ENCODE measurements around the gene USP36. TPM values are rescaled to one million over a fixed set of nuclear protein-coding genes. Genes with fewer than 3 reads are reported as not detected.
"Not testable (repeated sequence)": the region's sequence is repeated elsewhere in the genome, so short reads cannot be mapped to it uniquely, and the experiment has no call there.

Gene USP36
- polyA plus RNA-seq, 1 experiment, result 18.3 TPM

- Histone ChIP-seq H3K27ac (ENCODE audit: low read depth, low read length) (no peak overlapping the region), H3K4me3 (ENCODE audit: low read depth, low read length) (peak overlapping the region; percentile 75), H3K27me3 (ENCODE audit: control insufficient read depth, insufficient read depth, low read length) (no peaks in the 10 kb centered on the region), H3K9me3 (ENCODE audit: control insufficient read depth, insufficient read depth, low read length) (no peaks in the 10 kb centered on the region)
- no peak for TF ChIP-seq CTCF (IDR thresholded peaks at IDR 0.05; ENCODE audit: low read depth, low read length)
- ChIA-PET CTCF (no interaction called here), POLR2A (interaction anchor here (0.5 to 0.7 kb wide), 2 partner anchors 15 to 136 kb away, joined by 3 to 5 read pairs; no protein-coding TSS in a partner anchor)
- no peak for DNase-seq (ENCODE audit: low read depth, low spot score)
Observed at GRCh38 chr17:78781104-78781892, 59.3 kb downstream of the USP36 start.

- no peak for TF ChIP-seq CTCF (IDR thresholded peaks at IDR 0.05; ENCODE audit: low read depth, low read length)
- CTCF ChIA-PET, result interaction anchor here (0.6 kb wide), 1 partner anchor 11 kb away, joined by 3 read pairs; no protein-coding TSS in a partner anchor
- POLR2A ChIA-PET, result interaction anchor here (0.7 kb wide), 1 partner anchor 135 kb away, joined by 3 read pairs; no protein-coding TSS in a partner anchor
- Histone ChIP-seq H3K27ac (ENCODE audit: low read depth, low read length) (no peak overlapping the region), H3K27me3 (ENCODE audit: control insufficient read depth, insufficient read depth, low read length) (no peaks in the 10 kb centered on the region), H3K4me3 (ENCODE audit: low read depth, low read length) (no peak overlapping the region), H3K9me3 (ENCODE audit: control insufficient read depth, insufficient read depth, low read length) (no peaks in the 10 kb centered on the region)
- DNase-seq (ENCODE audit: low read depth, low spot score), result no peak
Observed at GRCh38 chr17:78780335-78780734, 60.3 kb downstream of the USP36 start.

- CTCF ChIA-PET, result interaction anchor here (0.6 kb wide), 1 partner anchor 11 kb away, joined by 3 read pairs; no protein-coding TSS in a partner anchor
- POLR2A ChIA-PET, result interaction anchor here (0.5 kb wide), 1 partner anchor 23 kb away, joined by 8 read pairs; no protein-coding TSS in a partner anchor
- TF ChIP-seq CTCF (IDR thresholded peaks at IDR 0.05; ENCODE audit: low read depth, low read length), result no peak
- no peak for DNase-seq (ENCODE audit: low read depth, low spot score)
- Histone ChIP-seq H3K27ac (ENCODE audit: low read depth, low read length) (no peak overlapping the region), H3K4me3 (ENCODE audit: low read depth, low read length) (no peak overlapping the region), H3K27me3 (ENCODE audit: control insufficient read depth, insufficient read depth, low read length) (no peaks in the 10 kb centered on the region), H3K9me3 (ENCODE audit: control insufficient read depth, insufficient read depth, low read length) (no peaks in the 10 kb centered on the region)
Observed at GRCh38 chr17:78779850-78780249, 60.8 kb downstream of the USP36 start.

DNA sequence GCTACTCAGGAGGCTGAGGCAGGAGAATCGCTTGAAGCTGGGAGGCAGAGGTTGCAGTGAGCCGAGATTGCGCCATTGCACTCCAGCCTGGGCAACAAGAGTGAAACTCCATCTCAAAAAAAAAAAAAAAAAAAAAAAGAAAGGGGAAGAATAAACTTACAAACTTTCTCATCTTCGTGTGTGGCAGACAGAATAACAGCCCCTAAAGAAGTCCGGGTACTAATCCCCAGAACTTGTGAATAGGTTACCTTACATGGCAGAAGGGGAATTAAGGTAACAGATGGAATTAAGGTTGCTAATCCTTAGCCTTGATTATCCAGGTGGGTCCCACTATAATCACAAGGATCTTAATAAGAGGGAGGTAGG lies 61.3 kb downstream of the USP36 start:
- H3K27me3 ChIP-seq (ENCODE audit: control insufficient read depth, insufficient read depth, low read length); CTCF ChIA-PET; H3K27ac ChIP-seq (ENCODE audit: low read depth, low read length); H3K9me3 ChIP-seq (ENCODE audit: control insufficient read depth, insufficient read depth, low read length); H3K4me3 ChIP-seq (ENCODE audit: low read depth, low read length); POLR2A ChIA-PET; DNase-seq (ENCODE audit: low read depth, low spot score): not testable (repeated sequence)

DNA sequence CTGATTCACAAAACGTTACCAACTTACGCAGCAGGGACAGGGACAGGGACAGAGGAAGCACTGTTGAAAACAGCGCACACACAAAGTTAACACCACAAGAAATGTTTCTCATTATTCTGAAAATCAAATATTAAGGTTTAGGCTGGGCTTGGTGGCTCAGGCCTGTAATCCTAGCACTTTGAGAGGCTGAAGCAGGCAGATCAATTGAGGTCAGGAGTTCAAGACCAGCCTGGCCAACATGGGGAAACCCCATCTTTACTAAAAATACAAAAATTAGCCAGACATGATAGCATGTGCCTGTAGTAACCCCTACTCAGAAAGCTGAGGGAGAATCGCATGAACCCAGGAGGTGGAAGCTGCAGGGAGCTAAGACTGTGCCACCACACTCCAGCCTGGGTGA lies 62.7 kb downstream of the USP36 start:
- CTCF ChIA-PET, result no interaction called here
- Histone ChIP-seq H3K27ac (ENCODE audit: low read depth, low read length) (no peak overlapping the region), H3K9me3 (ENCODE audit: control insufficient read depth, insufficient read depth, low read length) (no peaks in the 10 kb centered on the region), H3K4me3 (ENCODE audit: low read depth, low read length) (no peak overlapping the region), H3K27me3 (ENCODE audit: control insufficient read depth, insufficient read depth, low read length) (no peaks in the 10 kb centered on the region)
- POLR2A ChIA-PET, result no interaction called here
- no peak for DNase-seq (ENCODE audit: low read depth, low spot score)
- TF ChIP-seq CTCF (IDR thresholded peaks at IDR 0.05; ENCODE audit: low read depth, low read length), result no peak
